GM21576 (cell line): ENCODE measurements around the gene HS3ST4.
"Not testable (repeated sequence)": the region's sequence is repeated elsewhere in the genome, so short reads cannot be mapped to it uniquely, and the experiment has no call there.

Source experiments
- ATAC-seq: cut with Tn5 transposase; IDR thresholded peaks from one replicate; pipeline ENCODE4 v1.9.1; 2021; ENCODE audit warnings: mild to moderate bottlenecking, moderate library complexity; ENCODE audit not compliant: unreplicated experiment

The HS3ST4 gene

GRCh38 chr16:25729188-25729915 is 37.6 kb downstream of the HS3ST4 start:
- ATAC-seq = no peak

- no peak for ATAC-seq
Measured at GRCh38 chr16:25730396-25730795, 38.6 kb downstream of the HS3ST4 start.

- ATAC-seq = no peak
Measured at GRCh38 chr16:25734430-25735385, 42.9 kb downstream of the HS3ST4 start.

- ATAC-seq = no peak
Measured at GRCh38 chr16:25735645-25736044, 43.9 kb downstream of the HS3ST4 start.

DNA sequence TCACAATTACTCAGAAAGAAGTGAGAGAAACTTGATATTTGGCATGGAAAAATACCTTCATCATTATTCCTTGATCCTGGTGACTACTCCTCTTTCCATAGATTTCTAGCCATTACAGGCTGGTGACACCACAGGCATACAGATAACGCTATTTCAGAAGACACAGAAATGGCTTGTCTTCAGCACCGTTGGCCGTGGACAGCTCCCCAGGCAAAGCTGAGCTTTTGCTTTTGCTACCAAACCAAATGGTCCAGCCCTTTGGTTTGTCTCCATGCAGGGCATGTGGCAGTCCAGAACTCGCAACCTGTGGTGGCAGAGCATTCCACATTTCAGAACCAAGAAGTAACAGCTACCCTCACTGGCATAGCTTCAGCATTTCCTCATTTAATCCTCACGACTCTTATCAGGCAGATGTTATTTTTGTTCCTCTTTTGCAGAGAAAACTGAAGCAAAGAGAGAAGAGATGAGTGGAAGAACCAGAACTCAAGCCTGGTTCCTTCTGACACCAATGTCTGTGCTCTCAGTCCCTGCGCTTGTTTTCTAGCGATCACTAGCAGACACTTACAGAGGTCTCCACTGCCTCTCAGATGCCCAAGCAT is 55.5 kb downstream of the HS3ST4 start:
- no peak for ATAC-seq

- ATAC-seq = no peak
Measured at GRCh38 chr16:25748092-25748654, 56.4 kb downstream of the HS3ST4 start.

DNA sequence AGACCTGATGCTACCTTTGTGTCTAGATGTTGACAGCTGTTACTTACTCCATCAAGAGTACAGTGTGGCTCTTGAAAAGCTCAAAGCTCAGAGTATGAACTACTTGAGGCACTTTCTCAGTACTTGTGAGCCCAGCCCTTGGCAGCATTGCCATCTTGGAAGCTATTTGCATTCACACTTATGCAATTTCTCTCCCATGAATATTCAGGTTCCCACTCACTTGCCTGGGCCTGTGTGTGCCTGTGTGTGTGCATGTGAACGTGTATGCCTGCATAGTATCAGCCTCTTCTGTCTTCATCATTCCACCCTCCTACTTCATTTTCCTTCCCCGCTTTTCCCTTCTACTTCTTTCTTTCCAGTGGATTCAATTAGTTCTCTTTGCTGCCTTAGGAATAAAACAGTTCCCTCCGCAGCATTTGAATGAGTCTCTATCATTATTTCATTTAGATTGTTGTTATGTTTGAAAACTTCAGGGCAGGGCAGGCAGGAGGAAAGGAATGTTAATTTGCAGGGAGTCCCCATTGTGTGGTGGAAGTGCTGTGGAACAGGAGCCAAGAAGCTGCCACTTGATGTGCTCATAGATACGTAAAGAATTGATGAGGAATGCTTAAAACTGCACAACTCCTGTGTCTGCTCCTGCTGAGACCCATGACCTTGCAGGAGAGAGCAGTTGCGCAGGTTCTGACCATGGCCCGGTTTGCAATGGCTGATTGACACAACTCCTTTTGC is 58.9 kb downstream of the HS3ST4 start:
- no peak for ATAC-seq

GRCh38 chr16:25751230-25751835 is 59.6 kb downstream of the HS3ST4 start:
- ATAC-seq = no peak

DNA sequence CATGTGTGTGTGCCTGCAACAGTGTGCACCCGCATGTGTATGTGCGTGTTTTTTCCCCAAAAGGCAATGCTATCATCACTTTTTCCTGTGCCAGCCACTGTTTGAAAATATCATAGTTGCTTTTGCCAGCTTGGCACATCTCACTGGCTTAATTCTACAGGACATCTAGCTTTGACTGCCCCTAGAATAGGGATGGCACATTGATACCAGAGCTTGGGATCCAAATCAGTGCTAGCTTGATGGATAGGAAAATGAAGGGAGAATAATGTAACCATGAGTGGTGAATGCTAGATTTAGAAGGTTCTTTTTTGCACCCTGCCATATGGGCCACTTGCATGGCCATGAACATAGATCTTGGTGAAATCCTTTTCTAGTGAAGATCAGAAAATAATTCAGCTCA is 72.7 kb downstream of the HS3ST4 start:
- no peak for ATAC-seq

GRCh38 chr16:25771216-25771615 is 79.5 kb downstream of the HS3ST4 start:
- ATAC-seq = no peak

GRCh38 chr16:25771812-25772568 is 80.2 kb downstream of the HS3ST4 start:
- ATAC-seq = no peak

DNA sequence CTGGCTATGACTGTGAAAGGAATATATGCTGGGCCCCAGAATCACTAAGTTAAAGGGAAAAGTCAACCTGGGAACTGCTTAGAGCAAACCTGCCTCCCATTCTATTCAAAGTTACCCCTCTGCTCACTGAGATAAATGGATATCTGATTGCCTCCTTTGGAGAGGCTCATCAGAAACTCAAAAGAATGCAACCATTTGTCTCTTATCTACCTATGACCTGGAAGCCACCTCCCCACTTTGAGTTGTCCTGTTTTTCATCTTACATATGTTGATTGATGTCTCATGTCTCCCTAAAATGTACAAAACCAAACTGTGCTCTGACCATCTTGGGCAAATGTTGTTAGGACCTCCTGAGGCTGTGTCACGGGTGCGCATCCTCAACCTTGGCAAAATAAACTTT is 84.5 kb downstream of the HS3ST4 start:
- ATAC-seq = not testable (repeated sequence)

DNA sequence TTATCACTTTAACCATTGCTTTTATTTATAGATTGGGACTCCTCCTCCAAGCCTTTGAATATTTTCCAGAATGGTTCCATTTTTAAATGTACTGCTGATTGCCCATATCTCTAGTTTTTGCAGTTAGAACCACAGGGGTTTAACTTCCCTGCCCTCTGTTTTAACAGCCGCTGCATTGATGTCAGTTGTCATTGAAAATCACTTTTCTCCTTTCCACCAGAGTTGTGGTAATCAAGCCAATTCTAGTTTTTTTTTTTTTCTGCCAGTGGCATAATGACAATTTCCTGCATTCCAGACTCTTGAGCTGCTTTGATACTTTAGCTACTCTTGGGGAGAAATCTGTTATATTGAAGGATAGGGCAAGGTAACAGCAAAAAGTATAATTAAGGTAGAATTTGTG is 91.5 kb downstream of the HS3ST4 start:
- ATAC-seq = no peak

DNA sequence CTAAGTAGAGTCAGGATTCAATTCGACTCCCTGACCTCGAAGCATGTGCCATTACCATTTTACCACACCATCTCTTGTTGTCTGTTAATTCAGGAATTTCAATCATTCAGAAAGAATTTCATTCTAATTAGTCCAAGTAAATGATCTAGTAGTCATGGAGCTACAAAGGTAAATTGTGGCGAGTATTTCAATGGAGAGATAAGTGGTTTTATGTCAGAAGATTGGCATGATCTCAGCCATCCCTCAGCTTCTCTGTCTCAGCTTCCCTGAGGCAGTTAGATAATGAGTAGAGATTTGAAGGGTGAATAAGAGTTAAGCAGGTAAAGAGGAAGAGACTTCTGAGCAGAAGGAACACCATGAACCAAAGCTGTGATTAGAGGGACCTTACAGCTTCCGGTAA is 93.6 kb downstream of the HS3ST4 start:
- ATAC-seq = no peak

GRCh38 chr16:25786748-25787147 is 95.0 kb downstream of the HS3ST4 start:
- ATAC-seq = no peak

GRCh38 chr16:25788637-25789036 is 96.9 kb downstream of the HS3ST4 start:
- no peak for ATAC-seq

DNA sequence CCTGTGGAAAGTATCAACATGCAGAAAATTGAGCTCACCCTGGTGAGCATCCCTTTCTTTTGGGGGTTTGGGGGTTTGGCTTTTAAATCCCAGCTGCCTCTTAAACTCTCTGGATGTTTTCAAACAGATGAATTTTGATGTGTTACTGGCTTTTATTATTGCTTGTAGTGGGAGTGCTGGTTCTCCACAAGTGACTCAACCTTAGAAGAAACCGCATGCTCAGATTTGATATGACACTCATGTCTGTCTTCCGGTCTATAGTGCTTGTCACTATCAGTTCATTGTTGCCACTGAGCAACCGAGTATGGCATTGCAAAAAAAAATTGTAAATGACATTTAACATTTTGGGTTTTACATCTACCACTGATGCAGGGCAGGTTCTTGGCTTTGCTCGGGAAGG is 104.5 kb downstream of the HS3ST4 start:
- no peak for ATAC-seq

- ATAC-seq = no peak
Measured at GRCh38 chr16:25798065-25798464, 106.3 kb downstream of the HS3ST4 start.

GRCh38 chr16:25799816-25800215 is 108.1 kb downstream of the HS3ST4 start:
- ATAC-seq = no peak

GRCh38 chr16:25812215-25812614 is 120.5 kb downstream of the HS3ST4 start:
- no peak for ATAC-seq
